PC-3 (cell line): ENCODE results near the gene NRSN2.

Experiments
- CTCF ChIP-seq: fragments of 300-600 bp; sonication (generic); conservative IDR thresholded peaks from 2 replicates; pipeline ENCODE4 v1.5.1; 2017; ENCODE audit warnings: antibody characterized with exemption, low read depth, mild to moderate bottlenecking, low read length
- EZH2 ChIP-seq: fragments of 300-600 bp; sonication (generic); IDR thresholded peaks from one replicate; pipeline ENCODE4 v1.6.1; 2017; ENCODE audit warnings: antibody characterized with exemption, mild to moderate bottlenecking, low read length; ENCODE audit not compliant: unreplicated experiment
- EZH2phosphoT487 ChIP-seq: fragments of 300-600 bp; sonication (generic); IDR thresholded peaks from 2 replicates; pipeline ENCODE4 v1.6.1; 2018; ENCODE audit warnings: mild to moderate bottlenecking, antibody characterized with exemption, low read length, borderline replicate concordance

- no peak for TF ChIP-seq CTCF
- TF ChIP-seq EZH2: no peak
- TF ChIP-seq EZH2phosphoT487: no peak
Measured at GRCh38 chr20:356745-357144, 9.8 kb downstream of the NRSN2 start.
